ENCODE results near the gene EIF4G3. TPM values are rescaled to one million over a fixed set of nuclear protein-coding genes. Genes with fewer than 3 reads are reported as not detected.

The EIF4G3 gene
- total and polyA plus RNA-seq, 2 donors (not counting 3 experiments of a cell fraction or from before 2014, with no cell fraction given), result 40.7 to 78.5 TPM

GRCh38 chr1:20770314-20771087, 406.2 kb downstream of the EIF4G3 start:
- no peak for DNase-seq (ENCODE audit: low read depth, low spot score)
- Histone ChIP-seq H4K20me1 (replicated peaks; ENCODE audit: control insufficient read depth, extremely low read depth, insufficient read depth, low read length) (no peaks in the 10 kb centered on the region), H3K9me3 (replicated peaks; ENCODE audit: control insufficient read depth, insufficient read depth, low read length) (no peaks in the 10 kb centered on the region), H3K36me3 (ENCODE audit: control insufficient read depth in 2 of 2, extremely low read depth in 1 of 2, insufficient read depth in 2 of 2, low read length in 2 of 2) (peaks cover 31 to 57% of the 10 kb centered on the region in 2 experiments), H3K4me3 (replicated peaks in 1 of 3; ENCODE audit: insufficient read depth in 1 of 3, low read depth in 1 of 3, low read length in 3 of 3) (no peak overlapping the region), H3K27ac (ENCODE audit: insufficient read depth, low read depth, low read length) (no peak overlapping the region), H2AFZ (ENCODE audit: low read depth, low read length) (no peak overlapping the region), H3K27me3 (ENCODE audit: control insufficient read depth in 2 of 2, insufficient read depth in 2 of 2, low read length in 2 of 2) (no peaks in the 10 kb centered on the region), H3K79me2 (ENCODE audit: control insufficient read depth, insufficient read depth, low read length) (peaks cover 10% of the 10 kb centered on the region), H3K9me1 (replicated peaks; ENCODE audit: control insufficient read depth, extremely low read depth, insufficient read depth, low read length) (no peaks in the 10 kb centered on the region), H3K4me2 (ENCODE audit: insufficient read depth, low read length) (no peak overlapping the region), H3K9ac (replicated peaks; ENCODE audit: extremely low read depth, insufficient read depth, low read length) (no peak overlapping the region), H3K4me1 (ENCODE audit: control insufficient read depth, extremely low read depth, insufficient read depth, low read length) (no peaks in the 10 kb centered on the region)
- ChIA-PET POLR2A (no interaction called here), CTCF (interaction anchor here (1.4 to 3.5 kb wide), 2 partner anchors 10 to 74 kb away, joined by 4 to 14 read pairs; no protein-coding TSS in a partner anchor)
- intact Hi-C loops (cut with micrococcal nuclease) (no loop called here), dilution Hi-C loops (cut with MboI; ENCODE audit: extremely low pct_ligation_motif_present, low sequenced_read_pairs) (no loop called here)
- TF ChIP-seq, protein P1, sequence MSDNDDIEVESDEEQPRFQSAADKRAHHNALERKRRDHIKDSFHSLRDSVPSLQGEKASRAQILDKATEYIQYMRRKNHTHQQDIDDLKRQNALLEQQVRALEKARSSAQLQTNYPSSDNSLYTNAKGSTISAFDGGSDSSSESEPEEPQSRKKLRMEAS (IDR thresholded peaks at IDR 0.05; ENCODE audit: insufficient read depth, insufficient read length), result no peak
- TF ChIP-seq POLR2AphosphoS5 (IDR thresholded peaks at IDR 0.05; ENCODE audit: insufficient read depth, low read depth, low read length) (no peak), EZH2 (IDR thresholded peaks at IDR 0.05; ENCODE audit: borderline replicate concordance, low read depth, low read length, severe bottlenecking) (no peak), GATA2 (IDR thresholded peaks at IDR 0.05; ENCODE audit: insufficient read depth, insufficient read length, low read depth, low read length) (no peak), MYC (IDR thresholded peaks at IDR 0.05; ENCODE audit: low read depth, low read length) (no peak), POLR2A (IDR thresholded peaks at IDR 0.05; ENCODE audit: low read depth, low read length) (no peak), JUN (IDR thresholded peaks at IDR 0.05; ENCODE audit: borderline replicate concordance, insufficient read depth, insufficient read length, low read depth) (no peak), FOS (IDR thresholded peaks at IDR 0.05; ENCODE audit: borderline replicate concordance, insufficient read depth, low read length) (no peak)
- TF ChIP-seq, protein P2, sequence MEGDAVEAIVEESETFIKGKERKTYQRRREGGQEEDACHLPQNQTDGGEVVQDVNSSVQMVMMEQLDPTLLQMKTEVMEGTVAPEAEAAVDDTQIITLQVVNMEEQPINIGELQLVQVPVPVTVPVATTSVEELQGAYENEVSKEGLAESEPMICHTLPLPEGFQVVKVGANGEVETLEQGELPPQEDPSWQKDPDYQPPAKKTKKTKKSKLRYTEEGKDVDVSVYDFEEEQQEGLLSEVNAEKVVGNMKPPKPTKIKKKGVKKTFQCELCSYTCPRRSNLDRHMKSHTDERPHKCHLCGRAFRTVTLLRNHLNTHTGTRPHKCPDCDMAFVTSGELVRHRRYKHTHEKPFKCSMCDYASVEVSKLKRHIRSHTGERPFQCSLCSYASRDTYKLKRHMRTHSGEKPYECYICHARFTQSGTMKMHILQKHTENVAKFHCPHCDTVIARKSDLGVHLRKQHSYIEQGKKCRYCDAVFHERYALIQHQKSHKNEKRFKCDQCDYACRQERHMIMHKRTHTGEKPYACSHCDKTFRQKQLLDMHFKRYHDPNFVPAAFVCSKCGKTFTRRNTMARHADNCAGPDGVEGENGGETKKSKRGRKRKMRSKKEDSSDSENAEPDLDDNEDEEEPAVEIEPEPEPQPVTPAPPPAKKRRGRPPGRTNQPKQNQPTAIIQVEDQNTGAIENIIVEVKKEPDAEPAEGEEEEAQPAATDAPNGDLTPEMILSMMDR (IDR thresholded peaks at IDR 0.05; ENCODE audit: extremely low read depth in 1 of 2, insufficient read depth in 1 of 2, low read depth in 1 of 2, low read length in 2 of 2), result no peak
- no TSS peak for BruUV-seq (replicated peaks)
- no peak for FAIRE-seq

All from endothelial cell of umbilical vein (primary cell).